Activated CD4-positive, alpha-beta T cell treated with anti-CD3 and anti-CD28 coated beads, Interleukin-2, amount 10 ng/mL, durations not matched to agents 24 days and 14 days (primary cell): ENCODE measurements around the gene NFIB. TPM values are rescaled to one million over a fixed set of nuclear protein-coding genes. Genes with fewer than 3 reads are reported as not detected.

Source experiments
- DNase-seq: peaks from one replicate; pipeline ENCODE4 v3.0.0; 2022
- H3K27ac Mint-ChIP-seq: one replicate; pipeline ENCODE4 v1.8.0; 2022; ENCODE audit warnings: mild to moderate bottlenecking, mixed read lengths
- H3K27me3 Mint-ChIP-seq: one replicate; pipeline ENCODE4 v1.8.0; 2022; ENCODE audit warnings: mixed read lengths
- H3K36me3 Mint-ChIP-seq: one replicate; pipeline ENCODE4 v1.8.0; 2022; ENCODE audit warnings: low read depth, mild to moderate bottlenecking, mixed read lengths
- H3K4me1 Mint-ChIP-seq: one replicate; pipeline ENCODE4 v1.8.0; 2021; ENCODE audit warnings: mixed read lengths
- H3K4me3 Mint-ChIP-seq: one replicate; pipeline ENCODE4 v1.8.0; 2022; ENCODE audit warnings: mild to moderate bottlenecking, moderate library complexity, mixed read lengths
- H3K9me3 Mint-ChIP-seq: one replicate; pipeline ENCODE4 v1.8.0; 2021; ENCODE audit warnings: mixed read lengths
- intact Hi-C: fragments of 100-400 bp; cut with micrococcal nuclease; formaldehyde crosslinking; loops from one replicate; pipeline ENCODE4 v1.15.1; 2023
- total RNA-seq: library from RNA; stranded (reverse); gene quantifications from 2 replicates; pipeline ENCODE4 v1.2.3, GENCODE V29; 2022

Gene NFIB
- total RNA-seq, 1 donor from 2014 or later = not detected

DNA sequence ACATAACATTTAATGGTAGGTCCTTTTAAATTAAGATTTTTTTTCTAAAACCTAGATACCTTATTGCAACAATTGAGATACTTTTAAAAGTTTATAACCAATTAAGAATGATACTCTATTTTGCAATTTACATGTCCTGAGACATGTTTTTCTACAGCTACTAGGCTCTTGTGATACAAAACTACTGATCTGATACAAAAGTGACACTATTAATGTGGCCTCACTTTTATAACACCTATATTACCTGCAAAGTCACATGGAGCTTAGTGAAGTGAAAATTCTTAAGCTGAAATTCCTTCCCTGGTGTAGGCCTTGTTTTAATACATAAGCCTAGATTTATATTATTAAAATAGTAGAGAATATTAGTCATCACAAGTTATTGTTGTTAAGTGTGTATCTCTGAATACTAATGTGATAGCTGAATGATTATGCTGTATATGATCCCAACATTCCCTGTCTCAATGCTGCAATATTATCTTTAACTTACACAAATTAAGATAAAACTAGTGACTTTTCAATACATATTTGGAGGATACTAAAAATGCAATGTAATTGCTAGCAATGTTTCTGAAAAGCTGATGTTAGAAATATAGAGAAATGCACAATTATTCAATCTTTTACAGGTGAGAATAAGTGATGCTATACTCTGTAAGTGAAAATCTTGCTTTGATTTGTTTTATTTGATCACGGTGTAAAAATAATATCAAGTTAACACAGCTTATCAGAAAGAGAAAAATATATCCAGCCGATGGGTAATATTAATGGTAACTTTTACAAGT is 2.6 kb downstream of the NFIB start:
- Mint-ChIP-seq H3K4me3 (no peak overlapping the region), H3K9me3 (no peaks in the 10 kb centered on the region)
- intact Hi-C loops = no loop called here

DNA sequence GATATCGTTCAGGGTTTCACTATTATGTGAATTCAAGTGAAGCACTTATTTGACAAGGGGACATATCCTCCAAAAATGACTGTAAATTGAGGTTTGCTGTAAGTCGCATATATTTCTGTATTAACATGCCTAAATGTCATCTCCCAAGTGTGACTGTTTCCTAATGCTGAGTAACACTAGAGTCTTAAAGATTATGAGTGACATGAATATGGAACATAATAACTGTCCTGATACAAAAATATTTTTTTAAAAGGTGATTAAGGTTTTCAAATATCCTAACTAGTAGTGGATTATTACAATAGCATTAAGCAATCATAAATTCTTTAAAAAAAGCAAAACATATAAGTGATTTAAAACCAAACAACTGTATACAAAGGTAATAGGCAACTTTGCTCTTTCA is 3.6 kb downstream of the NFIB start:
- H3K27ac Mint-ChIP-seq = no peak overlapping the region
- no peak overlapping the region for H3K4me3 Mint-ChIP-seq
- no peaks in the 10 kb centered on the region for H3K9me3 Mint-ChIP-seq
- intact Hi-C loops = no loop called here
- DNase-seq = no peak
- peaks cover 54% of the 10 kb centered on the region for H3K27me3 Mint-ChIP-seq
- H3K4me1 Mint-ChIP-seq = peaks cover 12% of the 10 kb centered on the region
- peaks cover 7% of the 10 kb centered on the region for H3K36me3 Mint-ChIP-seq

More for the DNA sequence above, 2.6 kb downstream of the NFIB start:
- no peak for DNase-seq
- peaks cover 9% of the 10 kb centered on the region for H3K36me3 Mint-ChIP-seq
- peaks cover 14% of the 10 kb centered on the region for H3K4me1 Mint-ChIP-seq
- H3K27ac Mint-ChIP-seq = no peak overlapping the region
- H3K27me3 Mint-ChIP-seq = peaks cover 55% of the 10 kb centered on the region

DNA sequence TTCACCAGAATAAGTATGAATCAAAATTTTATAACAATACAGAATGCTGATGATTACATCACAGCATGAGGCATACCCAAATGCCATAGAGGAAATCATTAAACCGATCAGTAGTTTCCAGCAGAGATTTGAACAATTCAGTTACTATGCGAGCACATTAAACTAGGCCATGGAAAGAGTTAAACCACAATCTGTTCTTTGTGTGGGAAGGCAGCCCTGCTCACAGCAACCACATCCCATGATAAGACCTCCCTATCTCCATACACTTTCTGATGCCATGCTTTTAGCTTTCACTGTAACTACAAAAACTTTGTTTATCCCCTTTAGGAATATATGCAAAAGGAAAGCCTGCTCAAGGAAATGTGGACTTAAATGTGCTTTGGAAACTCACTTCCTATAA is 4.5 kb downstream of the NFIB start:
- Mint-ChIP-seq H3K27ac (no peak overlapping the region), H3K36me3 (peaks cover 7% of the 10 kb centered on the region), H3K9me3 (no peaks in the 10 kb centered on the region), H3K4me3 (no peak overlapping the region), H3K4me1 (peaks cover 8% of the 10 kb centered on the region), H3K27me3 (peaks cover 58% of the 10 kb centered on the region)
- no peak for DNase-seq
- intact Hi-C loops = no loop called here

DNA sequence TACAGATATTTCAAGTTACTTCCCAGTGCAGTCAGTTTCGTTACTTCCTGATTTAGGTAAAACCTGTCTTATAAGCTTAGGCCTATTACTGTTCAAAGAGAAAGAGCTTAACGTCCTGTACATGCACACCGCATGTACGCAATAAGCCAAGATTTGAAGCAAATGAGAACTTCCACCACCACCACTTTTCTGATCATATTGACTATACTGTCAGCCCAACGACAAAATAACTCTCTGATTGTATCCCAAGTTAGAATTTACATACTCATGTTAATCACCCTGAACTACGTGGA is 5.1 kb downstream of the NFIB start:
- no peaks in the 10 kb centered on the region for H3K9me3 Mint-ChIP-seq

DNA sequence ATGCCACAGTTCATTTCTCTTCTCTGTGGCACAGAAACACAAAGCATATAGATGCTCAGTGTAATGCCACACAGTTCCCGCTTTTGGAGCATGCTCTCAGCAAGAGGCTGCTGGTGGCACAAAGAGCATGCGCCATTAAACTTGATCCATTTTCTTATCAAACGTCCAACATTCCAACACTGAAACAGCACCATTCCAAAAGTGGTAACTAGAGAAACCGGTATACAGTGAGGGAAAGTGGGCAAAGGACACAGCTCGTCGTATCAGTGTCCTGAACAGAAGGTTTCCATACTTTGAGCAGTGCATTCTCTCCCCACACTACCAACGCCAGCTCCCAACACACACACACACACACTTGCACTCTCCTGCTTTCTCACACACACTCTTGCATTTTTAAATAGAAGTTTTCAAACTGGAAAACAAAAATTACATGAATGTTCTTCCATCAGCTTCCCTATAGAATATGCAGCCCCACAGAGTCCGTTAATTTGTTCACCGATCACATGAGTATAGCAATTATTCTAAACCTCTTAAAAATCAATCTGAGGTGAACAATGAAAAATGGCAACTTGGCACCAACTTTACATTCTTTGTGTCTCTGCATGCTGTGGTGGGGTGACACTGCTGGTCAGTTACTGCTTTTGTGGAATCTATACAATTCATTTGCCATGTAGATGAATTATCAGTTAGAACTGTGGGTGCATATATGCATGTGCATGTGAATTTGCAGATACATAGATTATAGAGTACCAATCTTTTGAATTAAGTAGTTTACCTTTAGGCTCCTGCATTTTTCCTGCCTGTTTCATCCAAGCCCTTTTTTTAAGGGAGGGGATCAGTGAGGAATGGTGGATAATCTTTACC is 5.7 kb downstream of the NFIB start:
- DNase-seq = no peak
- peaks cover 2% of the 10 kb centered on the region for H3K36me3 Mint-ChIP-seq
- no peak overlapping the region for H3K27ac Mint-ChIP-seq
- intact Hi-C loops = no loop called here
- no peak overlapping the region for H3K4me3 Mint-ChIP-seq
- no peaks in the 10 kb centered on the region for H3K9me3 Mint-ChIP-seq
- peaks cover 2% of the 10 kb centered on the region for H3K4me1 Mint-ChIP-seq
- H3K27me3 Mint-ChIP-seq = peaks cover 54% of the 10 kb centered on the region

More for the DNA sequence above, 5.1 kb downstream of the NFIB start:
- H3K27me3 Mint-ChIP-seq = peaks cover 59% of the 10 kb centered on the region
- DNase-seq = no peak
- intact Hi-C loops = no loop called here
- H3K4me1 Mint-ChIP-seq = peaks cover 7% of the 10 kb centered on the region
- H3K4me3 Mint-ChIP-seq = no peak overlapping the region
- peaks cover 5% of the 10 kb centered on the region for H3K36me3 Mint-ChIP-seq
- H3K27ac Mint-ChIP-seq = no peak overlapping the region

DNA sequence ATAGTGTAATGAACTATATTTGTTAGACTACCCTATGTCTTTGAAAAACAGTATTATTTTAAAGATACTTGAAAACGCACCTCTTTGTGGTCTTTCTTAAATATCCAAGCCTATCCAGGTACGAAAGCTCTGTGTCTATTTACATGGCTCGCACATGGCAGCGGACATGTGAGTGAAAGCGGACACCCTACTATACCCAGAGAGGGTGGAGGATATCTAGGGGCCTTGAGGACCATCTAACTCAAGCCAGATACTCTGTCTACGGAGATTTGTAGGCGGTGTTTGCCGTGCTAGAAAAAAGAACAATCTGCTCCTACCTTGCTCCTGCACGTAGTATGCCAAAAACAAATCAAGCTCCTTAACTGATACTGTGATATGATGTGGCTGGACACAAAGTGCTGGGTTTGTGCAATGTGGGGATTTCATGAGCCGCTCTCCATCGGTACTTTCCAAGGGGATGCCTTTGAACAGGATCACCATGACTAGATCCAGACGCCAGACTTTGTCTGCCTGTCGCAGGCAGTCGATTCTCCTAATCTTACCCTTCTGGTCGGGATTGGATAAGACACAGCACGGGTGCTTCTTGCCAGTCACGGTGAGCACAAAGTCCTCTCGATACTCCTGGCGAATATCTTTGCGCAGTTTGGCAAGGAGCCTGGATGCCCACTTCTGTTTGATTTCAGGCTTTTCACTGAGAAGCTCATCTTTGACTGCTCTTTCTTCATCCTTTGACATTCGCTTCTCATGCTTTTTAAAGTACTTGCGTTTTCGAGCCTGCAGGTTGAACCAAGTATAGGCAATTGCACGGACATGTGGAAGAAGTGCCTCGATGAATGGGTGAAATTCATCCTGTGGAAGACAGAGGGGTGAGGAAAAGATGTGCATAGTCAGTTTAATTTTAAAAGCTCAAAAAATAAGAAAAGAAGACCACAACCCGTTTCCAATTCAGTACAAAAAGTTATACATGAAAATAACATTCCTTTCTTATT is 7.0 kb downstream of the NFIB start:
- no peaks in the 10 kb centered on the region for H3K36me3 Mint-ChIP-seq
- no peak for DNase-seq
- peaks cover 48% of the 10 kb centered on the region for H3K27me3 Mint-ChIP-seq
- no peak overlapping the region for H3K4me3 Mint-ChIP-seq
- no peak overlapping the region for H3K27ac Mint-ChIP-seq
- intact Hi-C loops = no loop called here
- H3K4me1 Mint-ChIP-seq = peaks cover 1% of the 10 kb centered on the region
- H3K9me3 Mint-ChIP-seq = no peaks in the 10 kb centered on the region

DNA sequence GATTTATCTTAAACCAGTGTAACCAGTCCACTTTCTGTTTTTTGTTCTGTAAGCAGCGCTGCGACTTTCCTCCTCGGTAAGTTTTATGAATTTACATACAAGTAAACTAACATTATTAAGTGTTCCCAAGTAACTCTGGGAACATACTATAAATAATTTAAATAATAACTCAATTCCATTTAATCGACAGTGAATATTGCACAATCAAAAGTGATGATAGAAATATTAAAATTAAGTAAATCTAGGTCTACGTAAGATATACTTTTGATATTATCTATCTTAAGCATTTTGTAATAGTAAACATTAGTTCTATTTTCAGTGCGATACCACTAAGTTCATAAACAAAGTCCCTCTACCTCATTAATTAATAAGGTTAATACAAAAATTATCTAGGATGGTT is 7.8 kb downstream of the NFIB start:
- no peak for DNase-seq
- H3K36me3 Mint-ChIP-seq = no peaks in the 10 kb centered on the region
- intact Hi-C loops = no loop called here
- no peaks in the 10 kb centered on the region for H3K9me3 Mint-ChIP-seq
- H3K4me3 Mint-ChIP-seq = no peak overlapping the region
- H3K27ac Mint-ChIP-seq = no peak overlapping the region
- H3K27me3 Mint-ChIP-seq = peaks cover 45% of the 10 kb centered on the region
- H3K4me1 Mint-ChIP-seq = peaks cover 1% of the 10 kb centered on the region

DNA sequence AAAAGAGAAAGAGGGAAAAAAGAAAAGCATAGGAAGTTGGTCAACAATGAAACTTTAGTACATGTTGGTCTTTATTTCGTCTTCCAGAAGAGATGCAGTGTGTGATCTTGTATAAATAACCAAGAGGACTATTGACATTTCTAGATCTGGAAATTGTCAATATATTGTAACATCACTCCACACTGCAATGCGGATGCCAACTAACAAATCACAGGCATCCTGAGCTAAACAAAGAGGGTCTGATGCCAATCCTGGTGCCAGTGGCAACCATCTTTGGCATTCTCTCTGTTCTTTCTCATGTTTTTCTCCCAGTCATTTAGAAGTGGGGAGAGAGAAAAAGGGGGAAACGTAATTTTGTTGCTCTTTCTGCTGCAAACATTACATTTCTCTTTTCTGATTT is 9.7 kb downstream of the NFIB start:
- Mint-ChIP-seq H3K27me3 (peaks cover 39% of the 10 kb centered on the region), H3K9me3 (no peaks in the 10 kb centered on the region), H3K4me1 (peaks cover under 1% of the 10 kb centered on the region), H3K36me3 (no peaks in the 10 kb centered on the region), H3K27ac (no peak overlapping the region), H3K4me3 (no peak overlapping the region)
- no peak for DNase-seq
- intact Hi-C loops = no loop called here

DNA sequence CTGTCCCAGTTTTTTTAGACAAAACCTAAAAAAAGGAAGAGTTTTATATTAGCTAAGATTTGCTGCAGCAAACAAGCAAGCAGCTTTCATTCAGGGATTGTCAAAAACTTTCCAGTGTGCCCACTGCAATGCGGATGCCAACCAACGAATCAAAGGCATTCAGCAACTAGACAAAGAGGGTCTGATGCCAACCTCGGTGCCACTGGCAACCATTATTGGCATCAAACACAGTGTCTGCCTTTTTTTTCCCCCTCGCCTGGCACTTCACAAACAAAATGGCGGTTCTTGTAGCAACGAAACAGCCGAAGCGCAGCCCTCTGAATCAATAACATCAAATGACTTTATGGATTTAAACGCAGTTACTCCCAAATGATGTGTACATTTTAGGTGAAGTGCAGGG is 10.4 kb downstream of the NFIB start:
- Mint-ChIP-seq H3K27me3 (peaks cover 32% of the 10 kb centered on the region), H3K4me1 (no peaks in the 10 kb centered on the region), H3K4me3 (no peak overlapping the region), H3K36me3 (no peaks in the 10 kb centered on the region), H3K27ac (no peak overlapping the region), H3K9me3 (no peaks in the 10 kb centered on the region)
- DNase-seq = no peak
- intact Hi-C loops = no loop called here

DNA sequence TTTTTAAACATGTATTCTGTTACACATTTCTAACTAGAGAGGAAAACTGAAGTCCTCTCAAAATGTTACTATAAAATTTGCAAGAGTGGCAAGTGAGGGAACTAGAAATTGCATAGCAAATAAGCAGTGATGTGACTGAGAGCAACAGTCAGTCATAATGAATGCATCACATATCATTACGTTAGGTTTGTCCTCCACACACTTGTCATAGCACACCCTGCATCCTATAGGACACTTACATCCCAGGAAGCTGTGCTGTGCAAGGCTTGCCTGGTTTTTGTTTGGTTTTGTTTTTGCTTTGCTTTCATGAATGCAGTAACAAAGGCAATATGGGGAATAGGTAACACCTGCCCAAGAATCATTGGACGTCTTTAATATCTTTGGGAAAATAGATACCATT is 10.8 kb downstream of the NFIB start:
- Mint-ChIP-seq H3K9me3 (no peaks in the 10 kb centered on the region), H3K4me1 (no peaks in the 10 kb centered on the region), H3K27me3 (peaks cover 31% of the 10 kb centered on the region), H3K36me3 (no peaks in the 10 kb centered on the region), H3K27ac (no peak overlapping the region), H3K4me3 (no peak overlapping the region)
- intact Hi-C loops = no loop called here
- no peak for DNase-seq

DNA sequence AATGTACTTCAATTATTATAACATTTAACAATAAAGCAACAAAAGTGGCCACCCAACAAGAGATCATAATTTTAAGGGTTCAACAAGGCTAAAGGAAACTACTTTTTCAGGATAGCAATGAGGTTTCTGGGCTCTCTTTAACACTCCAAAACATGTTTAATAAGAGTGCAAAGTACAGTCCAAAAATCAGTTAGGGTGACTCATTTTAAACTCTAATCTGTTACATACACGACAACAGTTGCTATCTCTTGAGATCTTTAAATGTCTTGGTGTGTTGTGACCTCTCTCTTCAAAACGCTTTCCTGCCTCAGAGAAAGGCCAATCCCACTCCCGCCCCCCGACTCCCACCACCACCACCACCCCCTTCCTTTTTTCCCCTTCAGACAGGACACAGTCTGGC is 11.5 kb downstream of the NFIB start:
- H3K4me1 Mint-ChIP-seq = no peaks in the 10 kb centered on the region
- intact Hi-C loops = no loop called here
- no peak overlapping the region for H3K27ac Mint-ChIP-seq
- H3K36me3 Mint-ChIP-seq = no peaks in the 10 kb centered on the region
- peaks cover 28% of the 10 kb centered on the region for H3K27me3 Mint-ChIP-seq
- no peaks in the 10 kb centered on the region for H3K9me3 Mint-ChIP-seq
- no peak overlapping the region for H3K4me3 Mint-ChIP-seq
- DNase-seq = no peak

DNA sequence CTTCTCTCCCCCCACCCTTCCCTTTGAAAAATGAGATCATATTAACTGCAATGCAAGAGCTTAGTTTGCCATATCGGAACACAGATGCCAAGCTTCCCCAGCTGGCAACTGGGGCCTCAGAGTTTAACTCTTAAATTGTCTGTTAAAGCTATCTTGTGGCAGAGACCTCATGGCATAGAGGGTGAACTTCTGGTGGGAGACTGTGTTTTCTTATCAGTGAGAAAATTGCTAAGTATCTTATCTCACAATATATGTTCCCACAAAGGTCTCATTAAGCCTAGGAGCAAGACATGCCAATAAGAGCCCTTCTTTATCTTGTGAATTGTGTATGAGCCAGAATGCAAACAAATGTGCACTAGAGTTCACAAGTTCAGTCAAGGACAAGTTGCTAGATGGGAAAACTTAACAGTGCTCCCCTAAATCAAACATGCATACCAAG is 12.3 kb downstream of the NFIB start:
- no peaks in the 10 kb centered on the region for H3K36me3 Mint-ChIP-seq
- H3K27me3 Mint-ChIP-seq = peaks cover 26% of the 10 kb centered on the region
- no peaks in the 10 kb centered on the region for H3K4me1 Mint-ChIP-seq
- H3K4me3 Mint-ChIP-seq = no peak overlapping the region
- DNase-seq = no peak
- H3K27ac Mint-ChIP-seq = no peak overlapping the region
- no peaks in the 10 kb centered on the region for H3K9me3 Mint-ChIP-seq
- intact Hi-C loops = no loop called here

DNA sequence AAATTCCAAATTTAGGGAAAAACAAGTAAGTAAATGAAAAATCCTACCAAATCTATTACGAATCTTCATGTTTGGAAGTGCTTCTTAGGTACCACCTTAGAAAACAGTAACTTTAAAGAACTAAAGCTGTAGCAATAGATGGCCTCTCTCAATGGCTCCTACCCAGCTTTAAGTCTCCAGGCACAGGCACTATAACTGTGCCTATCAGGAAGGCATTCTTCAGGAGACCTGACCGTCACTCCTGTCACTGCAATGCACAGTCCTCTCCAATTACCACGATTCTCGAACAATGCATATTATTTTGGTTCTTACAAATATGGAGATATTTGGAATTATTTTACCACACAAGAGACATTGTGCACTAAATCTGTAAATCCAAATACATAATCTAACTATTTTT is 12.9 kb downstream of the NFIB start:
- DNase-seq = no peak
- no peaks in the 10 kb centered on the region for H3K36me3 Mint-ChIP-seq
- H3K27me3 Mint-ChIP-seq = peaks cover 26% of the 10 kb centered on the region
- no peaks in the 10 kb centered on the region for H3K9me3 Mint-ChIP-seq
- intact Hi-C loops = no loop called here
- H3K4me3 Mint-ChIP-seq = no peak overlapping the region
- no peaks in the 10 kb centered on the region for H3K4me1 Mint-ChIP-seq
- no peak overlapping the region for H3K27ac Mint-ChIP-seq
